ENCODE data around the gene TTPAL. TPM values are rescaled to one million over a fixed set of nuclear protein-coding genes. Genes with fewer than 3 reads are reported as not detected.

The TTPAL gene
- total and polyA plus RNA-seq, 2 donors (not counting 3 experiments of a cell fraction or from before 2014, with no cell fraction given), result 4.0 to 8.0 TPM

DNA sequence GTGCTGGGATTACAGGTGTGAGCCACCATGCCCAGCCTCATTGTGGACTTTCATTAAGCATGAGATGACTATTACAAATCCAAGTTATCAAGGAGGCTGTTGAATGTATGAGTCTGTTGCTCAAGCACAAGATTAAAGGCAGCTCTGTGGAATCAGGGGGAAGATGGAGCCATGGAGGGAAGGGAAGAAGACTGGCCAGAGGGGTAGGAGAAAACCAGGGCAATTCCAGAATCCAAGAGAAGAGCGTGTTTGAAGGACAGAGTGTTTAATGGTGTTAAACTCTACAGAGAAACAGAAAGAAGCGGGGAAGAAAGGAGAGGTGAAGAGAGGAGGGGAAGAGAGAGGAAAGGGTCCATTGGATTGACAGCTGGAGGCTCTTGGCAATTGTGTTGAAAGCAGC is 49.8 kb upstream of the TTPAL start:
- Histone ChIP-seq H4K20me1 (replicated peaks; ENCODE audit: control insufficient read depth, extremely low read depth, insufficient read depth, low read length) (no peaks in the 10 kb centered on the region), H3K9me1 (replicated peaks; ENCODE audit: control insufficient read depth, extremely low read depth, insufficient read depth, low read length) (no peaks in the 10 kb centered on the region), H3K36me3 (ENCODE audit: control insufficient read depth in 2 of 2, extremely low read depth in 1 of 2, insufficient read depth in 2 of 2, low read length in 2 of 2) (no peaks in the 10 kb centered on the region), H3K9me3 (replicated peaks; ENCODE audit: control insufficient read depth, insufficient read depth, low read length) (no peaks in the 10 kb centered on the region), H3K4me3 (replicated peaks in 1 of 3; ENCODE audit: insufficient read depth in 1 of 3, low read depth in 1 of 3, low read length in 3 of 3) (no peak overlapping the region), H3K27ac (ENCODE audit: insufficient read depth, low read depth, low read length) (no peak overlapping the region), H2AFZ (ENCODE audit: low read depth, low read length) (no peak overlapping the region), H3K27me3 (ENCODE audit: control insufficient read depth in 2 of 2, insufficient read depth in 2 of 2, low read length in 2 of 2) (no peaks in the 10 kb centered on the region), H3K9ac (replicated peaks; ENCODE audit: extremely low read depth, insufficient read depth, low read length) (no peak overlapping the region), H3K4me1 (ENCODE audit: control insufficient read depth, extremely low read depth, insufficient read depth, low read length) (no peaks in the 10 kb centered on the region), H3K4me2 (ENCODE audit: insufficient read depth, low read length) (no peak overlapping the region), H3K79me2 (ENCODE audit: control insufficient read depth, insufficient read depth, low read length) (no peaks in the 10 kb centered on the region)
- no peak for FAIRE-seq
- TF ChIP-seq, protein P1, sequence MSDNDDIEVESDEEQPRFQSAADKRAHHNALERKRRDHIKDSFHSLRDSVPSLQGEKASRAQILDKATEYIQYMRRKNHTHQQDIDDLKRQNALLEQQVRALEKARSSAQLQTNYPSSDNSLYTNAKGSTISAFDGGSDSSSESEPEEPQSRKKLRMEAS (IDR thresholded peaks at IDR 0.05; ENCODE audit: insufficient read depth, insufficient read length), result no peak
- TF ChIP-seq EZH2 (IDR thresholded peaks at IDR 0.05; ENCODE audit: borderline replicate concordance, low read depth, low read length, severe bottlenecking) (no peak), GATA2 (IDR thresholded peaks at IDR 0.05; ENCODE audit: insufficient read depth, insufficient read length, low read depth, low read length) (no peak), POLR2A (IDR thresholded peaks at IDR 0.05; ENCODE audit: low read depth, low read length) (no peak), FOS (IDR thresholded peaks at IDR 0.05; ENCODE audit: borderline replicate concordance, insufficient read depth, low read length) (no peak), JUN (IDR thresholded peaks at IDR 0.05; ENCODE audit: borderline replicate concordance, insufficient read depth, insufficient read length, low read depth) (no peak), POLR2AphosphoS5 (IDR thresholded peaks at IDR 0.05; ENCODE audit: insufficient read depth, low read depth, low read length) (no peak), MYC (IDR thresholded peaks at IDR 0.05; ENCODE audit: low read depth, low read length) (no peak)
- TF ChIP-seq, protein P2, sequence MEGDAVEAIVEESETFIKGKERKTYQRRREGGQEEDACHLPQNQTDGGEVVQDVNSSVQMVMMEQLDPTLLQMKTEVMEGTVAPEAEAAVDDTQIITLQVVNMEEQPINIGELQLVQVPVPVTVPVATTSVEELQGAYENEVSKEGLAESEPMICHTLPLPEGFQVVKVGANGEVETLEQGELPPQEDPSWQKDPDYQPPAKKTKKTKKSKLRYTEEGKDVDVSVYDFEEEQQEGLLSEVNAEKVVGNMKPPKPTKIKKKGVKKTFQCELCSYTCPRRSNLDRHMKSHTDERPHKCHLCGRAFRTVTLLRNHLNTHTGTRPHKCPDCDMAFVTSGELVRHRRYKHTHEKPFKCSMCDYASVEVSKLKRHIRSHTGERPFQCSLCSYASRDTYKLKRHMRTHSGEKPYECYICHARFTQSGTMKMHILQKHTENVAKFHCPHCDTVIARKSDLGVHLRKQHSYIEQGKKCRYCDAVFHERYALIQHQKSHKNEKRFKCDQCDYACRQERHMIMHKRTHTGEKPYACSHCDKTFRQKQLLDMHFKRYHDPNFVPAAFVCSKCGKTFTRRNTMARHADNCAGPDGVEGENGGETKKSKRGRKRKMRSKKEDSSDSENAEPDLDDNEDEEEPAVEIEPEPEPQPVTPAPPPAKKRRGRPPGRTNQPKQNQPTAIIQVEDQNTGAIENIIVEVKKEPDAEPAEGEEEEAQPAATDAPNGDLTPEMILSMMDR (IDR thresholded peaks at IDR 0.05; ENCODE audit: extremely low read depth in 1 of 2, insufficient read depth in 1 of 2, low read depth in 1 of 2, low read length in 2 of 2), result no peak
- intact Hi-C loops (cut with micrococcal nuclease) (no loop called here), dilution Hi-C loops (cut with MboI; ENCODE audit: extremely low pct_ligation_motif_present, low sequenced_read_pairs) (no loop called here)
- ChIA-PET POLR2A (no interaction called here), CTCF (no interaction called here)
- no TSS peak for BruUV-seq (replicated peaks)
- DNase-seq (ENCODE audit: low read depth, low spot score), result no peak

All from endothelial cell of umbilical vein (primary cell).